ENCODE measurements around the gene GNRH2. TPM values are rescaled to one million over a fixed set of nuclear protein-coding genes. Genes with fewer than 3 reads are reported as not detected.
"Not testable (repeated sequence)": the region's sequence is repeated elsewhere in the genome, so short reads cannot be mapped to it uniquely, and the experiment has no call there.

The GNRH2 gene
- polyA plus RNA-seq, 4 donors: 0.15 to 0.83 TPM; not detected in 2

GRCh38 chr20:3014179-3014578 lies 29.2 kb upstream of the GNRH2 start:
- DNase-seq (no peak), FAIRE-seq (no peak)
- Histone ChIP-seq H3K4me3 (ENCODE audit: low read depth in 1 of 3, low read length in 3 of 3) (no peak overlapping the region), H3K4me1 (ENCODE audit: control insufficient read depth in 3 of 3, insufficient read depth in 2 of 3, low read depth in 1 of 3, low read length in 2 of 3) (no peaks in the 10 kb centered on the region), H3K27me3 (ENCODE audit: control insufficient read depth in 3 of 3, insufficient read depth in 3 of 3, low read length in 3 of 3) (no peaks in the 10 kb centered on the region), H3K9me3 (ENCODE audit: control insufficient read depth in 2 of 2, insufficient read depth in 1 of 2, low read depth in 1 of 2, low read length in 1 of 2) (no peaks in the 10 kb centered on the region), H3K36me3 (ENCODE audit: control insufficient read depth in 3 of 3, insufficient read depth in 2 of 3, low read depth in 1 of 3, low read length in 3 of 3) (peaks cover 2 to 26% (median 10%) of the 10 kb centered on the region in 3 donors), H3K27ac (ENCODE audit: low read depth in 1 of 3, low read length in 2 of 3) (no peak overlapping the region)
- whole genome bisulfite sequencing, 3 donors: 92 to 97% (median 94%) methylated on average over 7 of the region's 7 CpGs

- H3K27me3 ChIP-seq (ENCODE audit: control insufficient read depth in 3 of 3, insufficient read depth in 3 of 3, low read length in 3 of 3): no peaks in the 10 kb centered on the region
- H3K9me3 ChIP-seq (ENCODE audit: control insufficient read depth in 2 of 2, insufficient read depth in 1 of 2, low read depth in 1 of 2, low read length in 1 of 2): no peaks in the 10 kb centered on the region
- 77 to 88% (median 82%) methylated on average over 3 of the region's 3 CpGs for WGBS, 3 donors
- no peak for DNase-seq
- no peak overlapping the region for H3K27ac ChIP-seq (ENCODE audit: low read depth in 1 of 3, low read length in 2 of 3)
- no peaks in the 10 kb centered on the region for H3K4me1 ChIP-seq (ENCODE audit: control insufficient read depth in 3 of 3, insufficient read depth in 2 of 3, low read depth in 1 of 3, low read length in 2 of 3)
- no peak overlapping the region for H3K4me3 ChIP-seq (ENCODE audit: low read depth in 1 of 3, low read length in 3 of 3)
- H3K36me3 ChIP-seq (ENCODE audit: control insufficient read depth in 3 of 3, insufficient read depth in 2 of 3, low read depth in 1 of 3, low read length in 3 of 3): peaks cover 2 to 26% (median 10%) of the 10 kb centered on the region in 3 donors
- no peak for FAIRE-seq
These were observed 28.8 kb upstream of the GNRH2 start for GRCh38 chr20:3014662-3015061.

- DNase-seq; H3K27ac ChIP-seq (ENCODE audit: low read depth in 1 of 3, low read length in 2 of 3); FAIRE-seq; H3K4me3 ChIP-seq (ENCODE audit: low read depth in 1 of 3, low read length in 3 of 3); H3K9me3 ChIP-seq (ENCODE audit: control insufficient read depth in 2 of 2, insufficient read depth in 1 of 2, low read depth in 1 of 2, low read length in 1 of 2); H3K4me1 ChIP-seq (ENCODE audit: control insufficient read depth in 3 of 3, insufficient read depth in 2 of 3, low read depth in 1 of 3, low read length in 2 of 3); H3K27me3 ChIP-seq (ENCODE audit: control insufficient read depth in 3 of 3, insufficient read depth in 3 of 3, low read length in 3 of 3): not testable (repeated sequence)
- H3K36me3 ChIP-seq (ENCODE audit: control insufficient read depth in 3 of 3, insufficient read depth in 2 of 3, low read depth in 1 of 3, low read length in 3 of 3): peaks cover 2 to 22% (median 8%) of the 10 kb centered on the region in 3 donors
- WGBS, 3 donors: 96 to 98% (median 97%) methylated on average over 5 of the region's 5 CpGs
These were observed 28.1 kb upstream of the GNRH2 start for GRCh38 chr20:3015302-3015701.

GRCh38 chr20:3021327-3021726 lies 22.1 kb upstream of the GNRH2 start:
- no peak overlapping the region for H3K27ac ChIP-seq (ENCODE audit: low read depth in 1 of 3, low read length in 2 of 3)
- H3K9me3 ChIP-seq (ENCODE audit: control insufficient read depth in 2 of 2, insufficient read depth in 1 of 2, low read depth in 1 of 2, low read length in 1 of 2): no peaks in the 10 kb centered on the region
- no peak for DNase-seq
- H3K36me3 ChIP-seq (ENCODE audit: control insufficient read depth in 3 of 3, insufficient read depth in 2 of 3, low read depth in 1 of 3, low read length in 3 of 3): peaks cover 2 to 45% (median 19%) of the 10 kb centered on the region in 3 donors
- H3K27me3 ChIP-seq (ENCODE audit: control insufficient read depth in 3 of 3, insufficient read depth in 3 of 3, low read length in 3 of 3): no peaks in the 10 kb centered on the region
- peaks cover 0 to 4% (median 0%) of the 10 kb centered on the region in 3 donors for H3K4me1 ChIP-seq (ENCODE audit: control insufficient read depth in 3 of 3, insufficient read depth in 2 of 3, low read depth in 1 of 3, low read length in 2 of 3)
- WGBS, 3 donors: 91 to 99% (median 94%) methylated on average over 4 of the region's 4 CpGs
- FAIRE-seq: no peak
- no peak overlapping the region for H3K4me3 ChIP-seq (ENCODE audit: low read depth in 1 of 3, low read length in 3 of 3)

GRCh38 chr20:3021777-3022176 lies 21.6 kb upstream of the GNRH2 start:
- Histone ChIP-seq H3K27ac (ENCODE audit: low read depth in 1 of 3, low read length in 2 of 3) (no peak overlapping the region), H3K9me3 (ENCODE audit: control insufficient read depth in 2 of 2, insufficient read depth in 1 of 2, low read depth in 1 of 2, low read length in 1 of 2) (no peaks in the 10 kb centered on the region), H3K4me3 (ENCODE audit: low read depth in 1 of 3, low read length in 3 of 3) (no peak overlapping the region), H3K4me1 (ENCODE audit: control insufficient read depth in 3 of 3, insufficient read depth in 2 of 3, low read depth in 1 of 3, low read length in 2 of 3) (peaks cover 0 to 4% (median 0%) of the 10 kb centered on the region in 3 donors), H3K27me3 (ENCODE audit: control insufficient read depth in 3 of 3, insufficient read depth in 3 of 3, low read length in 3 of 3) (no peaks in the 10 kb centered on the region), H3K36me3 (ENCODE audit: control insufficient read depth in 3 of 3, insufficient read depth in 2 of 3, low read depth in 1 of 3, low read length in 3 of 3) (peaks cover 2 to 48% (median 23%) of the 10 kb centered on the region in 3 donors)
- DNase-seq (no peak), FAIRE-seq (no peak)
- WGBS, 3 donors: 94 to 99% (median 96%) methylated on average over 5 of the region's 5 CpGs

GRCh38 chr20:3022559-3023490 lies 20.6 kb upstream of the GNRH2 start:
- not testable (repeated sequence) for H3K9me3 ChIP-seq (ENCODE audit: control insufficient read depth in 2 of 2, insufficient read depth in 1 of 2, low read depth in 1 of 2, low read length in 1 of 2); FAIRE-seq; H3K4me3 ChIP-seq (ENCODE audit: low read depth in 1 of 3, low read length in 3 of 3); H3K4me1 ChIP-seq (ENCODE audit: control insufficient read depth in 3 of 3, insufficient read depth in 2 of 3, low read depth in 1 of 3, low read length in 2 of 3); H3K27me3 ChIP-seq (ENCODE audit: control insufficient read depth in 3 of 3, insufficient read depth in 3 of 3, low read length in 3 of 3); H3K27ac ChIP-seq (ENCODE audit: low read depth in 1 of 3, low read length in 2 of 3); DNase-seq
- H3K36me3 ChIP-seq (ENCODE audit: control insufficient read depth in 3 of 3, insufficient read depth in 2 of 3, low read depth in 1 of 3, low read length in 3 of 3): peaks cover 2 to 57% (median 27%) of the 10 kb centered on the region in 3 donors
- 84 to 93% (median 84%) methylated on average over 19 to 20 of the region's 20 CpGs for WGBS, 3 donors

- WGBS, 3 donors: 60 to 78% (median 62%) methylated on average over 2 of the region's 2 CpGs
- FAIRE-seq: no peak
- no peaks in the 10 kb centered on the region for H3K9me3 ChIP-seq (ENCODE audit: control insufficient read depth in 2 of 2, insufficient read depth in 1 of 2, low read depth in 1 of 2, low read length in 1 of 2)
- H3K4me3 ChIP-seq (ENCODE audit: low read depth in 1 of 3, low read length in 3 of 3): no peak overlapping the region
- H3K4me1 ChIP-seq (ENCODE audit: control insufficient read depth in 3 of 3, insufficient read depth in 2 of 3, low read depth in 1 of 3, low read length in 2 of 3): no peaks in the 10 kb centered on the region
- H3K27ac ChIP-seq (ENCODE audit: low read depth in 1 of 3, low read length in 2 of 3): no peak overlapping the region
- H3K27me3 ChIP-seq (ENCODE audit: control insufficient read depth in 3 of 3, insufficient read depth in 3 of 3, low read length in 3 of 3): no peaks in the 10 kb centered on the region
- peaks cover 4 to 53% (median 35%) of the 10 kb centered on the region in 3 donors for H3K36me3 ChIP-seq (ENCODE audit: control insufficient read depth in 3 of 3, insufficient read depth in 2 of 3, low read depth in 1 of 3, low read length in 3 of 3)
- no peak for DNase-seq
These were observed 15.4 kb upstream of the GNRH2 start for GRCh38 chr20:3027987-3028386.

GRCh38 chr20:3031524-3032147 lies 11.8 kb upstream of the GNRH2 start:
- DNase-seq: no peak
- Histone ChIP-seq H3K27me3 (ENCODE audit: control insufficient read depth in 3 of 3, insufficient read depth in 3 of 3, low read length in 3 of 3) (no peaks in the 10 kb centered on the region), H3K9me3 (ENCODE audit: control insufficient read depth in 2 of 2, insufficient read depth in 1 of 2, low read depth in 1 of 2, low read length in 1 of 2) (no peaks in the 10 kb centered on the region), H3K4me1 (ENCODE audit: control insufficient read depth in 3 of 3, insufficient read depth in 2 of 3, low read depth in 1 of 3, low read length in 2 of 3) (no peaks in the 10 kb centered on the region), H3K4me3 (ENCODE audit: low read depth in 1 of 3, low read length in 3 of 3) (no peak overlapping the region), H3K27ac (ENCODE audit: low read depth in 1 of 3, low read length in 2 of 3) (no peak overlapping the region), H3K36me3 (ENCODE audit: control insufficient read depth in 3 of 3, insufficient read depth in 2 of 3, low read depth in 1 of 3, low read length in 3 of 3) (peaks cover 6 to 63% (median 28%) of the 10 kb centered on the region in 3 donors)
- FAIRE-seq: no peak
- 88 to 96% (median 92%) methylated on average over 3 of the region's 3 CpGs for WGBS, 3 donors
